IPS-NIHi7 (cell line): Measurements from ENCODE around the gene C19orf12.
A peak's percentile ranks its signal among the peaks of the same experiment; 100 is the strongest.

ENCODE experiments used
- DNase-seq: peaks from one replicate; pipeline ENCODE4 v3.0.0; 2012; ENCODE audit warnings: mixed read lengths; ENCODE audit errors: extremely low spot score

Gene C19orf12

DNA sequence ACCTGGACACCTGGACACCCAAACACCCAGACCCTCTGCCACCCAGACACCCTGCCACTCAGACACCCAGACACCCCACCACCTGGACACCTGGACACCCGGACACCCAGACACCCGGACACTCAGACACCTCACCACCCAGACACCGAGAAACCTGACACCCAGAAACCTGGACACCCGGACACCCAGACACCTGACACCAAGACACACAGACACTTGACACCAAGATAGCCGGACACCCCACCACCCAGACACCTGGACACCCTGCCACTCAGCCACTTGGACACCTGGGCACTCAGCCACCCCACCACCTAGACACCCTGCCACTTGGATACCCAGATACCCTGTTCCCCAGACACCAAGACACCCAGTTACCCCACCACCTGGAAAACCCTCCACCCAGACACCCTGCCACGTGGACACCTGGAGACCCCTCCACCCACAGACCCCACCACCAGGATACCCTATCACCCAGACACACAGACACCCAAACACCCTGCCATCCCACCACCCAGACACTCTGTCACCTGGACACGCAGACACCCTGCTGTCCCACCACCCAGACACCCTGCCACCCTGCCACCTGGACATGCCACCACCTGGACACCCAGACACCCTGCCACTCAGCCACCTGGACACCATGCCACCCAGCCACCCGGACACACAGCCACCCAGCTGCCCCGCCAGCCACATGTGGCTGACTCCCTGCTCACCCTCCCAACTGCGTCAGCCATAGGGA lies 17.4 kb downstream of the C19orf12 start:
- no peak for DNase-seq

DNA sequence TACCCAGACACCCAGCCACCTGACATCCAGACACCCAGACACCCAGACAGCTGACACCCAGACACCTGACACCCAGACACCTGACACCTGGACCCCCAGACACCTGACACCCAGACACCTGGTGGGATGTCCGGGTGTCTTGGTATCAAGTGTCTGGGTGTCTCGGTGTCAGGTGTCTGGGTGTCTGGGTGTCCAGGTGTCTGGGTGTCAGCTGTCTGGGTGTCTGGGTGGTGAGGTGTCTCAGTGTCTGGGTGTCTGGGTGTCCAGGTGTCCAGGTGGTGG lies 18.6 kb downstream of the C19orf12 start:
- DNase-seq = no peak

DNA sequence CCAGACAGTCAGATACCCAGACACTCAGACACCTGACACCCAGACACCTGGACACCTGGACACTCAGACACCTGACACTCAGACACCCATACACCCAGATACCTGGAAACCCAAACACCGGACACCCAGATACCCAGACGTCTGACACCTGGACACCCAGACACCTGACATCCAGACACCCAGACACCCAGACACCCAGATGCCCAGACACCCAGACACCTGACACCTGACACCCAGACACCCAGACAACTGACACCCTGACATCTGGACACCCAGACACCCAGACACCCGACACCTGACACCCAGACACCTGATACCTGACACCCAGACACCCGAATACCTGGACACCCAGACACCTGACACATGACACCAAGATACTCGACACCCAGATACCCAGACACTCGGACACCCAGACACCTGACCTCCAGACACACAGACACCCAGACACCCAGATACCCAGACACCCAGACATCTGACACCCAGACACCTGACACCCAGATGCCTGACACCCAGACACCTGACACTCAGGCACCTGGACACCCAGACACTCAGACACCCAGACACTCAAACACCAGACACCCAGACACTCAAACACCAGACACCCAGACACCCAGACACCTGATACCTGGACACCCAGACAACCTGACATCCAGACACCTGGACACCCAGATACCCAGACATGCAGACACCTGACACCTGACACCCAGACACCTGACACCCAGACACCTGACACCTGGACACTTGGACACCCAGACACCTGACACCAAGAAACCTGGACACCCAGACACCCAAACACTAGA lies 19.1 kb downstream of the C19orf12 start:
- DNase-seq = no peak

DNA sequence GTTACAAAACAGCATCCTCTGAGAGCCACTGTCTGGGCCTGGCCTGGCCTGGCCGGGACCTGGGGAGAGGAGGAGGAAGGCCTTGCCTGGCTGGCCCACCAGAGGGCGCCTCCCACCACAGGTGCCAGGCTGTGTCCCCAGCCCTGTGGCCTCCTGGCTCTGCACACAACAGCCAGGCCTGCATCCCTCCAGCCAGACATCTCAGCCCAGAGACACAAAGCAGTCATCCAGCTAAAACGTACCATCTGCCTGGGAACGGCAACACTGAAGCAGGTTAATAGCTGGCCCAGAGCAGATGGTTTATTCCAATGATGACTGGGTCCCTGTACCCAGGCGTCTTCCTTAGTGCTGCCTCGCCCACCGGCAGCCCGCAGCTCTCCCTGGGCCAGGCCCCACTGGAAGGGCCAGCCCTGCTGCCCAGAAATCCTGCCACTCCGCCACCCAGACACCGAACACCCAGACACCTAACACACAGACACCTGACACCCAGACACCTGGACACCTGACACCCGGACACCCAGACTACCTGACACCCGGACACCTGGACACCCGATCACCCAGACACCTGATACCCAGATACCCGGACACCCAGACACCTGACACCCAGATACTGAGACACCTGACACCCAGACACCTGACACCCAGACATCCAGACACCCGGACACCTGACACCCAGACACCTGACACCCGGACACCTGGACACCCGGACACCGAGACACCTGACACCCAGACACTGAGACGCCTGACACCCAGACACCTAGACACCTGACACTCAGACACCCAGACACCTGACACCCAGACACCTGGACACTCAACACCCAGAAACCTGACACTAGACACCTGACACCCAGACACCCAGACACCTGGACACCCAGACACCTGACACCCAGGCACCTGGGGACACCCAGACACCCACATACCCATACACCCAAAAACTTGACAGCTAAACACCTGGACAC lies 20.1 kb downstream of the C19orf12 start:
- DNase-seq = peak; percentile 91

DNA sequence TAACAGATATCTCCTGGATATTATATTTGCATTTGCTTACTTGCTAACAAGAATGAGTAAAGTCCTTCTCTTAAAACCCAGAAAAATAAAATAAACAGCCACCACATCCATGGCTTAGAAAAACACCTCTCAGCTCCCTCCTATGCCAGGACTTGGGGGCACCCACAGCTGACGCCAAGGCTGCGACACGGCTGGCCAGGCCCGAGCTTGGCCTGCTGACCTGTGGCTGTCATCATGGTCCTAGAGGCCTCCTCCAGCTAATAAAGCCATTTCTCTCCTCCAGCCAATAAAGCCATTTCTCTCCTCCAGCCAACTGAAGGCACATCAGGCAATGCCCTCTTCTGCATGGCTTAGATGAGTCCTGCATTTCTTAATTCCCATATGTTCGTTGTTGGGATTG lies 20.9 kb downstream of the C19orf12 start:
- no peak for DNase-seq

DNA sequence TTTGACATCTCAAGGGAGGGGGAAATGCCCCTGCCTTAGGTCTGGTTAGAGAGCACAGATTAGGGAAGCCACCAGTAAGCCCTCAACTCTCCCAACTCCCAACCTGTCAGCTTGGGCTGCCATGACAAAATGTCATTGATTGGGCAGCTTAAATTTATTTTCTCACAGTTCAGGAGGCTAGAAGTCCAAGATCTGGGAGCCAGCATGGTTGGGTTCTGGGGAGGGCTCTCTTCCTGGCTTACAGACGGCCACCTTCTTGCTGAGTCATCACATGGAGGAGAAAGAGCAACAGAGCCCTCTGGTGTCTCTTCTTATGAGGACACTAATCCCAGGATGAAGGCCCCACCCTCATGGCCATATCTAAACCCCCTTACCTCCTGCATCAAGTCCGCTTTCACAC lies 24.2 kb downstream of the C19orf12 start:
- DNase-seq = peak; percentile 69

DNA sequence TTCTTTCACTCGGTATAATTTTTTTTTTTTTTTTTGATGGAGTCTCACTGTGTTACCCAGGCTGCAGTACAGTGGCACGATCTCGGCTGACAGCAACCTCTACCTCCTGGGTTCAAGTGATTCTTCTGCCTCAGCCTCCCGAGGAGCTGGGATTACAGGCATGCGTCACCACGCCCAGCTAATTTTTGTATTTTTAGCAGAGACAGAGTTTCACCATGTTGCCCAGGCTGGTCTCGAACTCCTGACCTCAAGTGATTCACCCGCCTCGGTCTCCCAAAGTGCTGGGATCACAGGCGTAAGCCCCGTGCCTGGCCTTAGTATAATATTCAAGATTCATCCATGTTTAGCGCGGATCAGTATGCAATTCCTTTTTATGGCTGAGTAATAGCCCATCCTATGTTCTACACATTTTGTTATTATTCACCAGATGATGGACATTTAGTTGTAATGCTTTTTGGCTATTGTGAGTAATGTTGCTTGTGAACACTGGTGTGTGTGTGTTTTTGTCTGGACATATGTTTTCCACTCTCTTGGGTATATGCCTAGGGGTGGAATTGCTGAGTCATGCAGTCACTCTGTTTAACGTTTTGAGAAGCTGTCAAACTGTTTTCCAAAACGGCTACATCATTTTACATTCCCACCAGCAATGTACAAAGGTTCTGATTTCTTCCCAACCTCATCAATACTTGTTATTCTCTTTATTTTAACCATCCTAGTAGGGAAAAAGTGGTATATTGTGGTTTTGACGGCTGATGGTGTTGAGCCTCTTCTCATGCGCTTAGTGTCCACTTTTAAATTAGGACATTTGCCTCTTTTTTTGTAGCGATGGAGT lies 26.9 kb downstream of the C19orf12 start:
- DNase-seq = no peak

DNA sequence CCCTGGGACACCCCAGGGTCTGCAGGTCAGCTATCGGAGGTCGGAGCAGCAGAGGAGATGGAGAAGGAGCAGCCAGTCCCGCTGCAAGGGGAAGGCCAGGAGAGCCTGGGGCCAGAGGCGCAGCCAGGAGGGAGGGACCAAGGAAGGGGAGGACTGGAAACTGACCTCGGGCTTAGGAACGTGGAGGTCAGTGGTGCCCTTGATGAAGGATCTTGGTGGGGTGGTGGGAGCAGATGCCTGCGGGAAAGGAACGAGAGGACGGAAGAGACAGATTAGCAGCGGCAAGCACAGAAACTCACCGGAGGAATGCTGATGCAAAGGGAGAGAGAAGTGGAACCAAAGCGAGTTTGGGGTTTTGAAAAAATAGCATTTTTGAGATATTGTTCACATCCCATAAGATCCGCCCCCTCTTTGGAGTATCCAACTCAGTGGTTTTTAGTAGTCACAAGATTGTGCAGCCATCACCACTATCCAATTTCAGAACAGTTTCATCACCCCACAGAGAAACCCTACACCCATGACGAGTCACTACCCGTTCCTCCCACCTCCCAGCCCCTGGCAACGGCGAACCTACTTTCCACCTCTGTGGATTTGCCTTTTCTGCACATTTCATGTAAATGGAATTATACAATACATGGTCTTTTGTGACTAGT lies 27.7 kb downstream of the C19orf12 start:
- DNase-seq = no peak

DNA sequence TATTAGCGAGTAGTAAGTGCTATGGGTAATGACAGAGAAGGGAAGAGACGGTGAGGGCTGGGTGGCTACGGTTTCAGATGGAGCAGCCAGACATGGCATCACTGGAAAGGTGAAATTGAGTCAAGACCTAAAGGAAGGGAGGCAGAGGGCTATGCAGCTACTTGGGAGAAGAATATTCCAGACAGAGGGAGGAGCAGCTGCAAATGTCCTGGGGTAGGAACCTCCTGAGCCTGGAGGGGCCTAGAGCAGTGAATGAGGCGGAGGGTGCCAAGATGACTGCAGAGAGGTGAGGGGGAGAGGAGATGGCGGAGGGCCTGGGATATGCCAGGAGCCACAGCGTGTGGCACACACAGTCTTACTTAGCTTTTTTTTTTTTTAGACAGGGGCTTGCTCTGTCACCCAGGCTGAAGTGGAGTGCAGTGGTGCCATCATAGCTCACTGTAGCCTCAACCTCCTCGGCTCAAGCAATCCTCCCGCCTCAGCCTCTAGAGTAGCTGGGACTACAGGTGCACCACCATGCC lies 28.7 kb downstream of the C19orf12 start:
- DNase-seq = no peak

DNA sequence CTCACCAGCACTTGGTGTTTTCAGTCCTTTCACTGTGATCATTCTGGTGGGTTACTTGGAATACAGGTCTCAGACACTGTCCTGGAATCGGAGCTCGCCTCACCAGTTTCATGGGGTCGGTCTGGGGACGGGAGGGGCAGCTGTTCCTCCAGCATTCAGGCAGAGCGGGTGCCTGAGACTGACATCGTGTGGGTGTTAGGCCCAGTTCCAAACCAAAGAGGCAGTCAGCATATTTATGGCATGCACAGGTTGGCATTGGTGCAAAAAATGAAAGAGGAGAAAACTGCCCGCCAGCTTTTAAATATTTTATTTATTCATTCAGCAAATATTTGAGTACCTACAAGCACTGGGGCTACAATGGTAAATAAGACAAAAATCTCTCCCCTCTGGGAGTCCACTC lies 29.7 kb downstream of the C19orf12 start:
- DNase-seq = no peak

DNA sequence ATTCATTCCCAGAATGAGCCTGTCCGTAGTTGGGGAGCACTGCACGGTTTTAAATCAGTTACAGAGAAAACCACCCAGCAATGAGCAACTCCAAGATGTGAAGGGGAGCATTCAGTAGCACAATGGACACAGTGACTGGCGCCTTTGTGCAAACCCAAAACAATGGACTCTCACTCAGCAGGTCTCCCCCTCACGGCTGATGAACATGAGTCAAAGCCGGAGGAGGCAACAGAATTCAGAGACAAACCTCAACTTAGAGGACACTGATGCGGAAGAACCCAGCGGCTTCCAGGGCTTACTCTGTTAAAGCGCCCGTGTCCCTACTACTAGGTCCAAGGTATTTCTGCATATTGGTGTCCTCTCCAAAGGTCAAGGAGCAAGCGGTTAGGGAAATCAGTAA lies 32.1 kb downstream of the C19orf12 start:
- DNase-seq = no peak

DNA sequence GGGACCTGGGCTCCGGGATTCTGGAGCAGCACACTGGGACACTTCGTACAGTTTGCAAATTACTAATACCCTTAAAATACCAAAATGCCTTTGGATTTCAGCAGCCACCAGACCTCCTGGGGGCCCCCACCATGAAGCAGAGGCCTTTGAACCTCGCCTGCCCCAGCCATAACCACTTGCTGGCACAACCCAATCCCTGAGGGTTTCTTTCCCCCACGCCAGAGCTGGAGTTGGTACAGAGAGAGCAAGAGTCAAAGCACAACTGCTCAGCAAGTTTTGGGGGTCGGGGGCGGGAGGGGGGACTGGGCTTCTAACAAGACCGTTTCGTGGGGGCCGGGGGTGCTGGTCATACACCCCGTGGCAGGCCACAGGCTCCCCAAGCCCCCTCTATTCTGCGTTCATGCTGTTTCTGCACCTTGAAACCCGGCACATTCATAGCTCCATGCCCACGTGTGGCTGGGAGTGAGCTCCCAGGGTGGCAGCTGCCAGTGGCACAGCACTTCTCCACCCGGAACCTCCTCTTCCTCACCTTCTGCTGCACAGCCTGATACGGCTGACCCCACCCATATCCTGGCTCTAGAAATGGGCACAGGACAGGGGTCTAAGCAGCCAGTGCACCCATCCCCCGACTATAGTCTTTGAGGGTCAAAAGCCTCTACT lies 32.7 kb downstream of the C19orf12 start:
- DNase-seq = no peak

DNA sequence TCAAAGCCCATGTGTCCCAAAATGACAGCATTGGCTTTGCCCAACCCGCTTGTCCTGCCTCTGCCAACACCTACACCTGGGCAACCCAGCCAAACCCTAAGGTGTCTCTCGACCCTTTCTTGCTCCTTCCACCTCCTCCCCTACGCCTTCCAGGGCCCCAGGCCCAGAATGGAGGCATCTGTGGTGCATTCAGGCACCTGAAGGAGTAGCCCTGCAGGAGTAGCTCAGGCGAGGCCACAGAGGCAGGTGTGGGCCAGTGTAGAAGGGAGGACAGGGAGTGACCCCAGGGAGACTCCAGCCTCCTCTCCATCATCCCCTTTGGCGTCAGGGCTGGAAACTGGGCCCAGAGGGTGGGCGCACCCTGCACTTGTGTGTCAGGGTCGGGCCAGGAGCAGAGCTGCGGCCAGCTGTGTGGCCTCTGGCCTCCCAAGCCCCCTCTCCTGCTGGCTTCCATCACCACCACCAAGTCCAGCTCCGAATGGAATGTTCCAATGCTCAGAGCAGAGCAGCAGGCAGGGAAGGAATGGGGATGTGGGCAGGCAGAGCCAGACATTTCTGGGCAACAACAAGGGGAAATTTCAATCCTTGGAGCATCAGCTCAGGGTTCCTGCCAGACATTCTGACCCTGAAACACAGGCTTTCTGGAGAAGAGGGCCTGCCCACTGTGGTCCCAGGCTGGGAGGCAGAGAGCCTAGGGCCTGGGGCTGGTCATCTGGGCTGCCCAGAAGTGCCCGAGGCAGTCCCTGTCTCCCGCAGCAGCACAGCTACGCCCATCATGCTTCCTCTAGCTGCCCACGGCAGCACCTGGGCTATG lies 33.4 kb downstream of the C19orf12 start:
- no peak for DNase-seq

DNA sequence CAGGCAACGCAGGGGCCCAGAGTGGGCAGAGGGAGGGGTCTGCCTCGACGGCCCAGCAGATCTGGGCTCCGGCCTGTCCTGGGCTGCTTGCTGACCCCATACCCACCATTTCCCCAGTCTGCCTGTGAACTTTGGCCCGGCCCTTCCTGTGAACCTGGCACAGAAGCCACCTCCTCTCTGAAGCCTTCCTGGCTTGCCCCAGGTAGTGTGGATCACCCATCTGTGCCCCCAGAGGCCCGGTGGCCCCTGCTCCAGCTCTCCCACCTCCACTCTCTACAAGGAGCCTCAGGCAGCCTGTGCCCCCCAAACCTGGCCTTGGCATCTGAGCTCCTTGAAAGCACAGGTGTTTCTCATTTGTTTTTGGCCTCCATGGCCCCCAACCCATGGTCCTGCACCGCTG lies 34.1 kb downstream of the C19orf12 start:
- DNase-seq = no peak

DNA sequence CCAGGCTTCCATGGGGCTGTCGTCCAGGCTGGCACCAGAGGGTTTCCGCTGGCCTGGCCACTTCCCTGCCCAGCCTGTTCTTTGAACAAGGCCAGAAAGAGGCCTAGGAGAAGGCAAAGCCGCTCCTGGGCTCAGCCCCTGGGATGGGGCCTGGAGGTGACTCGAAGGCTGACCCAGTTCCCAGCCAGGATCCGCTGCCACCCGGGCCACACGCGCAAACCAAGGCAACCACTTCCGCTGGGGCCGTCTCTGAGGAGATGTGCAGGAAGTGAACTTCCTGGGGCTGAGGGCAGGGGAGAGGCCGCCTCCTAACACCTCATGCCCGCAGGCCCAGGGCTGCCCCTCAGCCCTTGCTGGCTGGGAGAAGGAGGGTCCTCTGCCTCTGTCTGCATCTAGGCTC lies 34.6 kb downstream of the C19orf12 start:
- DNase-seq = no peak

DNA sequence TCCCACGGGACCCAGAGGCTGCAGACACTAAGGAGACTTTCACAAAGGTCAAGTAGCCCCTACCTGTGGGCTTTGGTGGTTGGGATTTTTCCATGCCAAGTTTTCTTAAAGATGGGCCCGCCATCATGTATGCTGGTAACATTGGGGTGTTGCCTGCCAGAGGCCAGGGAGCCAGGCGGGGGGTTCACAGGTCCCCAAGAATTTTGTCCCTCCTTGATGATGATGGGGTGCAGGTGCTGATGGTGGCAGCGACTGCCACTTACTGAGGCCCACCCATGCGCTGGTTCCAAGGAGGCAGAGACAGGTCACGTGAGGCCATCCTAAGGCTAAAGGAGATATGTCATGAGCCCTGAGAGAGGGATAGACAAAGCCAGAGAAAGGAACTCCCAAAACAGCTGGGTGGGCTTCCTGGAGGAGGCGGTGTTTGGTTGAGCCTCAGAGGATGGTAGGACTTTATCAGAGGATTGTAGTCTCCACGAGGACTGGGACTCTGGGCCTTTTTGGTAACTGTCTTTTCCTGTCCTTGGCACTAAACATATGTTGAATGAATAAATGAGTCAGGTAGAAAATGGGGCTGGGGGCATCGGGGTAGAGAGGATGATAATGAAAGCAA lies 35.4 kb downstream of the C19orf12 start:
- no peak for DNase-seq

DNA sequence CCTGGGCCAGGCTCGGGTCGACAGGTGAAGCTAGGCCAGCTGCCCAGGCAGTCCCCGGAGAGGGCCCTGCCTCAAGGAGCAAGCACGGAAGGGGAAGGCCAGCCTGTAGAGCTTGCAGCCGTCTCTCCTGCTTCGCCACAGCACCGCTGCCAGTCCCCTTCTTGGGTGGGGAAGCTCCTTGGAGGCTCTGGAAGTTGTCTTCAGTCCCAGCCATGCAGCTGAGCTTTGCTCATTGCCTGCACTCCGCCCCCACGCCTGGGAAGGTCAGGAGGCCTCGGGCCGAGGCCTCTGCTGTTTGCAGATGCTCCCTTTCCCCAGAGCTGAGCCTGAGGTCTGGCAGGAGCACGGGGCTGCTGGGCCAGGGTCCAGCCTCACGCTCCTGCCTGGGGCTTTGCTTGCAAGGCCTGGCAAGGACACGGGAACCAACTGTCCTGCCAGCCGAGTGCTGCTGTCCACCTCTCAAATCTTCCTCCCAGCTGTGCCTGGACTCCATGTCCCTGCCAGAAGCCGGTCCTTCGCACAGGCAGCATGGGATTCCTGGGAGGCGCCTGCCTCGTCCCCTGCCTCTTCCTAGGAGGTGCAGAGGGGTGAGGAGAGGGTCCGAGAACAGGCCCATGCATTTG lies 36.5 kb downstream of the C19orf12 start:
- no peak for DNase-seq

DNA sequence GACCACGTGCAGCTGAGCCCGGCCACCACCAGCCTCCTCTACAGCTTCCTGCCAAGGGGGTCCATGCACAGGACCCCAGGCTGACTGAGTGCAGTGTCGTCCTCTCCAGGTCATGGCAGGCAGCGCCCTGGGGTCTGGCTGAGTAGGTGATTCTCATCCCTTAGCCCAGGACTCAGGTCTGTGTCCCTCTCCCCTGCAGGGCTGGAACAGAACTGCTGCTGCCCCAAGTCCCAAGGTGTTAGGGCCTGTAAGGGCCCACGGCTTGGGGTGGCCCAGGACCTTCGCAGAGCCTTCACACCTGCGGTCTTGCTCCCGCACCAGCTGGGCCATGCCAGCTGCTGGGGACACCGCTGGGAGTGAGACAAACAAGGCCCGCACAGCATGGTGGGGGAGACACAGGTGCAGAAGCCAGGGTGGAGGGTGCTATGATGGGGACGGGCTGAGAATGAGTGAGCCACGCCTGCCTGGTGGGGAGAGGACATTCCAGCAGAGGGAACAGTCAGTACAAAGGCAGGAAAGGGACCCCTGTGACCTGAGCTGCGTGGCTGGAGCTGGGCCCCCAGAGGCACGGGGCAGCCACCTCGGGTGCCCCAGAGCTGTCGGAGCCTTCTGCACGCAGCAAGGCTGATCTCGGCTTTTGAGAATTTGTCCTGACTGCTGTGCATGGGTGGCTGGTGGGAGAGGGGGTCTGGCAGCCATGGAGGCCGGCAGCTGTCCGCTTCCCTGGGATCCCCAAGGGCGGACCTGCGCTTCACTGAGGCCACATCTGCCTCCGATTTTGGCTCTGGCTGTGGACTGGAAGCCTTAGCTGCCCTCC lies 37.9 kb downstream of the C19orf12 start:
- no peak for DNase-seq
